Tibial nerve (tissue), 3 donors: ENCODE results near the gene LIPG.

ENCODE experiments used
- CTCF ChIP-seq, 5 experiments: fragments of 200-600 bp in 3 of 5; fragments of 450-650 bp in 2 of 5; sonication (generic) in 3 of 5; IDR thresholded peaks; one replicate each; pipeline ENCODE4 v1.5.1; 2016 to 2019; ENCODE audit warnings: antibody characterized with exemption in 5 of 5, mild to moderate bottlenecking in 3 of 5, moderate library complexity in 2 of 5
- POLR2A ChIP-seq, 2 donors: fragments of 450-650 bp; IDR thresholded peaks; one replicate each; pipeline ENCODE4 v1.6.1; 2017; ENCODE audit warnings: antibody characterized with exemption in 2 of 2, mild to moderate bottlenecking in 2 of 2, moderate library complexity in 2 of 2

GRCh38 chr18:49630246-49630699 is 68.4 kb downstream of the LIPG start:
- no peak for TF ChIP-seq CTCF (IDR thresholded peaks at IDR 0.05)
- TF ChIP-seq POLR2A (IDR thresholded peaks at IDR 0.05) = no peak
